H1 (cell line): ENCODE data around the gene LLGL2. TPM values are rescaled to one million over a fixed set of nuclear protein-coding genes. Genes with fewer than 3 reads are reported as not detected.

Experiments used
- CTCF ChIA-PET: fragments of 300-600 bp; sonication (Branson Sonifier 250); formaldehyde crosslinking; loops from one replicate; lab custom pipeline; 2021; ENCODE audit not compliant: partially characterized antibody; lab: Charles Lee
- POLR2A ChIA-PET: fragments of 300-600 bp; sonication (Branson Sonifier 250); formaldehyde crosslinking; loops from one replicate; lab custom pipeline; 2021; ENCODE audit warnings: inconsistent platforms; ENCODE audit not compliant: partially characterized antibody; lab: Charles Lee
- DNase-seq, 2 experiments: peaks; one replicate each; pipeline versions ENCODE4 v3.0.0 to v3.0.0-alpha.2; 2010 to 2022; ENCODE audit warnings: low spot score in 2 of 2, low read depth in 1 of 2, mixed read lengths in 1 of 2
- FAIRE-seq: peaks from 2 replicates; lab custom pipeline; 2011; peaks lifted over from hg19 to GRCh38; lab: Jason Lieb, UNC
- H2AFZ ChIP-seq: 2 replicates; pipeline ENCODE4 v1.8.1; 2012; ENCODE audit warnings: low read length, inconsistent platforms
- H2AK5ac ChIP-seq: 2 replicates; pipeline ENCODE4 v1.6.1; 2013; ENCODE audit warnings: low read depth, low read length
- H2BK120ac ChIP-seq: replicated peaks from 2 replicates; pipeline ENCODE3; 2013; ENCODE audit warnings: low read depth, low read length, inconsistent platforms
- H2BK12ac ChIP-seq: 2 replicates; pipeline ENCODE4 v1.6.1; 2013; ENCODE audit warnings: low read depth, low read length
- H2BK15ac ChIP-seq: 2 replicates; pipeline ENCODE4 v1.6.1; 2013; ENCODE audit warnings: low read length
- H2BK20ac ChIP-seq: 2 replicates; pipeline ENCODE4 v1.6.1; 2013; ENCODE audit warnings: low read length
- H2BK5ac ChIP-seq: 2 replicates; pipeline ENCODE4 v1.6.1; 2013; ENCODE audit warnings: low read depth, low read length
- H3K14ac ChIP-seq: 2 replicates; pipeline ENCODE4 v1.6.1; 2013; ENCODE audit warnings: inconsistent platforms; ENCODE audit not compliant: insufficient read length
- H3K18ac ChIP-seq: 2 replicates; pipeline ENCODE4 v1.6.1; 2013; ENCODE audit warnings: low read length; ENCODE audit errors: extremely low read depth
- H3K23ac ChIP-seq: 2 replicates; pipeline ENCODE4 v1.6.1; 2013; ENCODE audit warnings: inconsistent platforms; ENCODE audit not compliant: insufficient read length
- H3K23me2 ChIP-seq: 2 replicates; pipeline ENCODE4 v1.6.1; 2013; ENCODE audit warnings: low read depth, low read length
- H3K27ac ChIP-seq: 2 replicates; pipeline ENCODE4 v1.6.1; 2011; ENCODE audit warnings: low read depth, low read length, inconsistent platforms
- H3K27me3 ChIP-seq, 4 experiments: replicated peaks in 1 of 4; 1 replicate in 1 of 4; 2 replicates in 3 of 4; pipeline versions ENCODE4 v1.6.1 to v1.8.1; 2011 to 2013; ENCODE audit warnings: low read length in 3 of 4, mild to moderate bottlenecking in 3 of 4, inconsistent platforms in 2 of 4, mixed read lengths in 2 of 4, moderate library complexity in 1 of 4; ENCODE audit not compliant: control insufficient read depth in 3 of 4, insufficient read depth in 3 of 4; ENCODE audit errors: extremely low read depth in 1 of 4
- H3K36me3 ChIP-seq, 4 experiments: 2 replicates each; pipeline versions ENCODE4 v1.6.1 to v1.8.1; 2011 to 2013; ENCODE audit warnings: mild to moderate bottlenecking in 4 of 4, low read length in 3 of 4, moderate library complexity in 2 of 4, control low read depth in 1 of 4, inconsistent platforms in 1 of 4; ENCODE audit not compliant: insufficient read depth in 4 of 4, control insufficient read depth in 2 of 4
- H3K4ac ChIP-seq: replicated peaks from 2 replicates; pipeline ENCODE3; 2013; ENCODE audit warnings: low read length, low read depth, mixed read lengths, inconsistent platforms; ENCODE audit not compliant: insufficient read length
- H3K4me1 ChIP-seq, 4 experiments: replicated peaks in 1 of 4; 1 replicate in 1 of 4; 2 replicates in 3 of 4; pipeline versions ENCODE4 v1.6.1 to v1.8.1; 2011 to 2013; ENCODE audit warnings: low read length in 3 of 4, inconsistent platforms in 2 of 4, mixed read lengths in 1 of 4; ENCODE audit not compliant: insufficient read depth in 4 of 4, control insufficient read depth in 3 of 4
- H3K4me2 ChIP-seq, 2 experiments: 2 replicates each; pipeline versions ENCODE4 v1.6.1 to v1.8.1; 2011 to 2013; ENCODE audit warnings: low read depth in 2 of 2, low read length in 2 of 2, control low read depth in 1 of 2, inconsistent platforms in 1 of 2, mild to moderate bottlenecking in 1 of 2; ENCODE audit not compliant: insufficient read depth in 1 of 2
- H3K4me3 ChIP-seq, 4 experiments: fragments of 200-600, 300-600 bp in 1 of 4; sonication (generic), shearing (Covaris generic), sonication (Bioruptor Twin) in 1 of 4; 2 replicates each; pipeline versions ENCODE4 v1.5.1 to v1.8.1; 2011 to 2016; ENCODE audit warnings: low read length in 4 of 4, low read depth in 3 of 4, control low read depth in 2 of 4, inconsistent platforms in 2 of 4, mild to moderate bottlenecking in 2 of 4, mixed read lengths in 1 of 4, moderate library complexity in 1 of 4; ENCODE audit not compliant: insufficient read depth in 2 of 4; ENCODE audit errors: extremely low read depth in 1 of 4
- H3K56ac ChIP-seq: replicated peaks from 2 replicates; pipeline ENCODE3; 2013; ENCODE audit warnings: low read depth, mild to moderate bottlenecking, mixed read lengths, low read length, inconsistent platforms; ENCODE audit not compliant: insufficient read length
- H3K79me1 ChIP-seq: 2 replicates; pipeline ENCODE4 v1.6.1; 2013; ENCODE audit warnings: low read depth, low read length, control low read depth
- H3K79me2 ChIP-seq, 2 experiments: 2 replicates each; pipeline versions ENCODE4 v1.6.1 to v1.8.1; 2012 to 2013; ENCODE audit warnings: low read length in 2 of 2, mild to moderate bottlenecking in 2 of 2, inconsistent platforms in 1 of 2; ENCODE audit not compliant: insufficient read depth in 2 of 2, control insufficient read depth in 1 of 2
- H3K9ac ChIP-seq, 4 experiments: replicated peaks in 1 of 4; 1 replicate in 1 of 4; 2 replicates in 3 of 4; pipeline versions ENCODE4 v1.6.1 to v1.8.1; 2011 to 2013; ENCODE audit warnings: low read depth in 3 of 4, low read length in 3 of 4, control low read depth in 2 of 4, mild to moderate bottlenecking in 2 of 4, moderate library complexity in 2 of 4, inconsistent platforms in 1 of 4; ENCODE audit errors: extremely low read depth in 1 of 4
- H3K9me3 ChIP-seq, 2 experiments: 2 replicates each; pipeline versions ENCODE4 v1.6.1 to v1.8.1; 2012 to 2013; ENCODE audit warnings: mild to moderate bottlenecking in 2 of 2, moderate library complexity in 2 of 2, control low read depth in 1 of 2, inconsistent platforms in 1 of 2, low read depth in 1 of 2, low read length in 1 of 2, mixed read lengths in 1 of 2; ENCODE audit not compliant: insufficient read depth in 2 of 2
- H4K20me1 ChIP-seq, 2 experiments: replicated peaks in 1 of 2; 2 replicates each; pipeline versions ENCODE3 to v1.8.1; 2011 to 2013; ENCODE audit warnings: inconsistent platforms in 2 of 2, low read length in 2 of 2, mild to moderate bottlenecking in 1 of 2; ENCODE audit not compliant: insufficient read depth in 2 of 2, control insufficient read depth in 1 of 2
- H4K5ac ChIP-seq: 2 replicates; pipeline ENCODE4 v1.6.1; 2013; ENCODE audit warnings: low read length, low read depth, mixed read lengths, inconsistent platforms; ENCODE audit not compliant: insufficient read length
- H4K8ac ChIP-seq: 2 replicates; pipeline ENCODE4 v1.8.0; 2013; ENCODE audit warnings: mild to moderate bottlenecking, moderate library complexity, low read length, inconsistent platforms; ENCODE audit not compliant: insufficient read depth; ENCODE audit errors: extremely low read depth
- H4K91ac ChIP-seq: replicated peaks from 2 replicates; pipeline ENCODE3; 2013; ENCODE audit warnings: low read length, mixed read lengths, inconsistent platforms; ENCODE audit not compliant: insufficient read length
- ATF3 ChIP-seq: IDR thresholded peaks from 2 replicates; pipeline ENCODE4 v1.6.1; 2011; ENCODE audit warnings: low read depth, mild to moderate bottlenecking, low read length; ENCODE audit not compliant: insufficient read depth
- BRCA1 ChIP-seq: IDR thresholded peaks from 2 replicates; pipeline ENCODE4 v1.6.1; 2012; ENCODE audit warnings: low read depth, low read length, improper control_type of control experiment
- CTCF ChIP-seq, 3 experiments: IDR thresholded peaks; 1 replicate in 2 of 3; 2 replicates in 1 of 3; pipeline versions ENCODE4 v1.5.1 to v1.6.1; 2011; ENCODE audit warnings: low read length in 3 of 3, mild to moderate bottlenecking in 3 of 3, inconsistent platforms in 2 of 3, low read depth in 1 of 3, moderate library complexity in 1 of 3; ENCODE audit not compliant: insufficient read depth in 1 of 3; ENCODE audit errors: control extremely low read depth in 1 of 3
- GABPA ChIP-seq: IDR thresholded peaks from 2 replicates; pipeline ENCODE4 v1.6.1; 2011; ENCODE audit warnings: mild to moderate bottlenecking, low read length, moderate library complexity, borderline replicate concordance; ENCODE audit not compliant: insufficient read depth
- NANOG ChIP-seq: IDR thresholded peaks from 2 replicates; pipeline ENCODE4 v1.6.1; 2011; ENCODE audit warnings: low read length, low read depth, mild to moderate bottlenecking, inconsistent platforms; ENCODE audit not compliant: insufficient read depth, poor library complexity, severe bottlenecking
- POLR2A ChIP-seq, 2 experiments: IDR thresholded peaks; 1 replicate in 1 of 2; 2 replicates in 1 of 2; pipeline ENCODE4 v1.6.1; 2011; ENCODE audit warnings: low read depth in 2 of 2, low read length in 2 of 2, mild to moderate bottlenecking in 2 of 2; ENCODE audit errors: control extremely low read depth in 1 of 2
- RXRA ChIP-seq: IDR thresholded peaks from 2 replicates; pipeline ENCODE4 v1.6.1; 2011; ENCODE audit warnings: low read depth, mild to moderate bottlenecking, low read length, moderate library complexity; ENCODE audit not compliant: insufficient read depth
- SP1 ChIP-seq: IDR thresholded peaks from 2 replicates; pipeline ENCODE4 v1.6.1; 2011; ENCODE audit warnings: low read depth, low read length
- TAF1 ChIP-seq: IDR thresholded peaks from 2 replicates; pipeline ENCODE4 v1.6.1; 2011; ENCODE audit warnings: mild to moderate bottlenecking, low read depth, low read length
- USF2 ChIP-seq: IDR thresholded peaks from 2 replicates; pipeline ENCODE4 v1.6.1; 2011; ENCODE audit warnings: low read length, improper control_type of control experiment
- WGBS, 2 experiments: shearing (Covaris generic) in 1 of 2; methylation state at CpG; one replicate each; pipeline versions ENCODE4 v1.1.6 to v1.1.7; 2013 to 2015; ENCODE audit warnings: low lambda C conversion rate in 2 of 2, mixed read lengths in 2 of 2, inconsistent platforms in 1 of 2, low coverage in 1 of 2, missing lambda C conversion rate in 1 of 2; ENCODE audit not compliant: insufficient replicate concordance in 2 of 2, insufficient coverage in 1 of 2, insufficient read length in 1 of 2; ENCODE audit errors: extremely low coverage in 1 of 2, missing lambda C conversion rate in 1 of 2; 5-methylcytosine and 5-hydroxymethylcytosine counted together
- polyA plus RNA-seq, 7 experiments: library from polyadenylated mRNA; depleted of rRNA in 3 of 7; stranded (reverse) in 5 of 7; unstranded in 2 of 7; fragments of >200 nt in 5 of 7; fragments of 200-250 nt in 2 of 7; gene quantifications; 1 replicate in 5 of 7; 2 replicates in 1 of 7; 4 replicates in 1 of 7; pipeline versions ENCODE4 v1.2.1 to v1.2.3, GENCODE V29; 2011 to 2013; ENCODE audit warnings: missing spikeins in 2 of 7, mixed read lengths in 2 of 7
- total RNA-seq: library from RNA; stranded (reverse); fragmentation: NEBNext Ultra II Directional; extraction: Animal tissue kit (Norgen Biotek cat#: 25700); gene quantifications from 2 replicates; pipeline ENCODE4 v1.2.1, GENCODE V29; 2021

Gene LLGL2
- total and polyA plus RNA-seq, 2 of the 8 experiments (the other 6 are each of a cell fraction or from before 2014, with no cell fraction given): 64.5 to 77.1 TPM

GRCh38 chr17:75505152-75505409 lies 20.4 kb upstream of the LLGL2 start:
- Histone ChIP-seq H3K4ac (no peak overlapping the region), H2BK12ac (no peak overlapping the region), H3K4me3 (no peak overlapping the region), H2BK20ac (no peak overlapping the region), H3K4me1 (peaks cover 0 to 2% (median 0%) of the 10 kb centered on the region in 4 experiments; a peak in 1 of 7 replicates), H2BK15ac (no peak overlapping the region), H4K8ac (no peak overlapping the region; the same call in 1 of the 2 replicates), H4K91ac (no peak overlapping the region), H3K56ac (no peak overlapping the region), H2BK120ac (no peak overlapping the region), H3K23ac (no peak overlapping the region), H3K27ac (no peak overlapping the region), H3K9ac (no peak overlapping the region), H2BK5ac (no peak overlapping the region), H3K14ac (no peak overlapping the region), H3K79me2 (no peaks in the 10 kb centered on the region), H3K4me2 (no peak overlapping the region), H3K36me3 (peaks cover 2 to 14% (median 10%) of the 10 kb centered on the region in 4 experiments; a peak in 6 of 8 replicates), H3K23me2 (no peaks in the 10 kb centered on the region), H2AK5ac (no peak overlapping the region), H3K27me3 (no peaks in the 10 kb centered on the region), H4K20me1 (peaks cover 2 to 20% of the 10 kb centered on the region in 2 experiments), H4K5ac (no peak overlapping the region), H3K79me1 (no peaks in the 10 kb centered on the region), H3K9me3 (no peaks in the 10 kb centered on the region), H3K18ac (no peak overlapping the region), H2AFZ (no peak overlapping the region)
- FAIRE-seq (no peak), DNase-seq (no peak)
- CTCF ChIA-PET: interaction anchor here (0.9 to 8.2 kb wide), 22 partner anchors 8 to 240 kb away, joined by 3 to 67 read pairs (median 6); partner anchors contain the start of genes TMEM94 and TSEN54
- 98% methylated on average over 4 of the region's 4 CpGs; no CpG with 5 or more reads in 1 of the 2 experiments for WGBS, 2 experiments
- POLR2A ChIA-PET: interaction anchor here (1.2 to 1.7 kb wide), 2 partner anchors 9 kb away, joined by 5 to 7 read pairs; no protein-coding TSS in a partner anchor
- TF ChIP-seq CTCF (IDR thresholded peaks at IDR 0.05; ENCODE audit: control extremely low read depth in 1 of 3, insufficient read depth in 1 of 3, low read depth in 1 of 3, low read length in 3 of 3) (no peak), ATF3 (no peak), BRCA1 (no peak), NANOG (no peak), GABPA (no peak), RXRA (no peak), USF2 (no peak), TAF1 (no peak), SP1 (no peak), POLR2A (IDR thresholded peaks at IDR 0.05; ENCODE audit: control extremely low read depth in 1 of 2, low read depth in 2 of 2, low read length in 2 of 2) (no peak)
